Measurements from ENCODE around the gene MRPS18B. TPM values are rescaled to one million over a fixed set of nuclear protein-coding genes. Genes with fewer than 3 reads are reported as not detected.

The MRPS18B gene
- total and polyA plus RNA-seq, 2 of the 13 experiments (the other 11 are each of a cell fraction or from before 2014, with no cell fraction given): 125 to 131 TPM

DNA sequence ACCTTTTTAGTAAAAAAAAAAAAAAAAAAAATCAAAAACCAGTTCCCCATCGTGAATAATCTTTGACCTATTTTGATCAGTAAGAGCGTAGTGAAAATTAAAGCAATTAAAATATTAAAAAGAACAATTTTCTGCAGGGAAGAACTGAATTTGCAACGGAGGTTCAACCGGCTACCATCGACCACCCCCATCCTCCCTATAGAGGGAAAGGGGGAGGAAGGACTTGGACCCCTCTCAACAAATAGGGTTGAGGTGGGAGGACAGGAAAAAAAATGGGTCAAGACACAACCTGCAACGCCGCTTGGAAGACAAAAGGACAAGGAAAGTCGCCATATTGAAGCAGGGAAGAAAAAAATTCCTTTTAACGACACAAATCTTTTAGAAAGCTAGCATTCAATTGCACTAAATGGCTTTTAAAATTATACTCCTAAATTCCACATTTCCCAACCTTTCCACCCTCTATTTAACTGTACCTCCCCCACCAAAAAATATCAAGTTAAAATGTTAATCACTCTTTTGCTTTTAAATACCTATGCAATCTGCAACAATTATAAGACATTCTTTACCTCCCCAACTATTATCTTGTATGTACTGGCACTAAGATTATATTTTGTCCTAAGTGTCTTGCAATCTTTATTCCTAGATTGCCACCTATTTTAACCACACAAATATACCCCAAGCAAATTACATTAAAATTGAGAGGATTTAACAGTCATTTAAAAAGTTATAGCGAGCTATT is 2.3 kb upstream of the MRPS18B start (continued):
- TF ChIP-seq ETV6 (CRISPR knock-in tag; conservative IDR thresholded peaks at IDR 0.05) (no peak), CBX2 (IDR thresholded peaks at IDR 0.05; ENCODE audit: low read depth, low read length) (no peak), CBX2 (CRISPR knock-in tag; IDR thresholded peaks at IDR 0.05; ENCODE audit: low read depth) (no peak), FOXA3 (CRISPR knock-in tag; IDR thresholded peaks at IDR 0.05) (peak; percentile 3; the same call in 1 of the 2 replicates), ZNF615 (CRISPR knock-in tag; IDR thresholded peaks at IDR 0.05; ENCODE audit: borderline replicate concordance) (no peak), SRSF4 (IDR thresholded peaks at IDR 0.05; ENCODE audit: low read depth, low read length, poor library complexity, severe bottlenecking) (peak; percentile 97), THAP11 (CRISPR knock-in tag; IDR thresholded peaks at IDR 0.05) (peak; percentile 33), ZNF570 (CRISPR knock-in tag; IDR thresholded peaks at IDR 0.05; ENCODE audit: borderline replicate concordance) (0 out of 2 replicates have a peak, but pooled peaks have one; percentile 67), NFKB2 (CRISPR knock-in tag; IDR thresholded peaks at IDR 0.05; ENCODE audit: borderline replicate concordance) (no peak), TBX3 (IDR thresholded peaks at IDR 0.05; ENCODE audit: borderline replicate concordance) (peak; percentile 34; the same call in 1 of the 2 replicates), ZNF205 (CRISPR knock-in tag; IDR thresholded peaks at IDR 0.05) (0 out of 2 replicates have a peak, but pooled peaks have one; percentile 16), ZSCAN22 (CRISPR knock-in tag; IDR thresholded peaks at IDR 0.05) (no peak), CCDC6 (CRISPR knock-in tag; IDR thresholded peaks at IDR 0.05) (peak; percentile 66), MXD4 (CRISPR knock-in tag; IDR thresholded peaks at IDR 0.05) (peak; percentile 53; the same call in 1 of the 2 replicates), ZFX (CRISPR knock-in tag; IDR thresholded peaks at IDR 0.05; ENCODE audit: low read depth) (peak; percentile 3; the same call in 1 of the 2 replicates), KDM4B (CRISPR knock-in tag; IDR thresholded peaks at IDR 0.05) (no peak), IRF2 (CRISPR knock-in tag; IDR thresholded peaks at IDR 0.05) (no peak; the same call in 1 of the 2 replicates), ZNF362 (CRISPR knock-in tag; IDR thresholded peaks at IDR 0.05; ENCODE audit: borderline replicate concordance) (peak; percentile 78; the same call in 1 of the 2 replicates), STAT5B (CRISPR knock-in tag; IDR thresholded peaks at IDR 0.05) (0 out of 2 replicates have a peak, but pooled peaks have one; percentile 7), PCBP2 (optimal IDR thresholded peaks at IDR 0.05; ENCODE audit: low read depth, low read length, poor library complexity, severe bottlenecking) (peak; percentile 51), ZSCAN9 (CRISPR knock-in tag; IDR thresholded peaks at IDR 0.05; ENCODE audit: borderline replicate concordance) (0 out of 2 replicates have a peak, but pooled peaks have one; percentile 20), MIER3 (CRISPR knock-in tag; IDR thresholded peaks at IDR 0.05; ENCODE audit: borderline replicate concordance) (peak; percentile 76), MBD4 (IDR thresholded peaks at IDR 0.05; ENCODE audit: borderline replicate concordance, low read length) (peak; percentile 95), NR2F6 (IDR thresholded peaks at IDR 0.05) (0 out of 2 replicates have a peak, but pooled peaks have one; percentile 9), NR2F6 (CRISPR knock-in tag; IDR thresholded peaks at IDR 0.05) (no peak)
- TF ChIP-seq, protein P1, sequence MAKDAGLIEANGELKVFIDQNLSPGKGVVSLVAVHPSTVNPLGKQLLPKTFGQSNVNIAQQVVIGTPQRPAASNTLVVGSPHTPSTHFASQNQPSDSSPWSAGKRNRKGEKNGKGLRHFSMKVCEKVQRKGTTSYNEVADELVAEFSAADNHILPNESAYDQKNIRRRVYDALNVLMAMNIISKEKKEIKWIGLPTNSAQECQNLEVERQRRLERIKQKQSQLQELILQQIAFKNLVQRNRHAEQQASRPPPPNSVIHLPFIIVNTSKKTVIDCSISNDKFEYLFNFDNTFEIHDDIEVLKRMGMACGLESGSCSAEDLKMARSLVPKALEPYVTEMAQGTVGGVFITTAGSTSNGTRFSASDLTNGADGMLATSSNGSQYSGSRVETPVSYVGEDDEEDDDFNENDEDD (CRISPR knock-in tag; IDR thresholded peaks at IDR 0.05; ENCODE audit: borderline replicate concordance): peak; percentile 10; the same call in 1 of the 2 replicates
- TF ChIP-seq, protein P2, sequence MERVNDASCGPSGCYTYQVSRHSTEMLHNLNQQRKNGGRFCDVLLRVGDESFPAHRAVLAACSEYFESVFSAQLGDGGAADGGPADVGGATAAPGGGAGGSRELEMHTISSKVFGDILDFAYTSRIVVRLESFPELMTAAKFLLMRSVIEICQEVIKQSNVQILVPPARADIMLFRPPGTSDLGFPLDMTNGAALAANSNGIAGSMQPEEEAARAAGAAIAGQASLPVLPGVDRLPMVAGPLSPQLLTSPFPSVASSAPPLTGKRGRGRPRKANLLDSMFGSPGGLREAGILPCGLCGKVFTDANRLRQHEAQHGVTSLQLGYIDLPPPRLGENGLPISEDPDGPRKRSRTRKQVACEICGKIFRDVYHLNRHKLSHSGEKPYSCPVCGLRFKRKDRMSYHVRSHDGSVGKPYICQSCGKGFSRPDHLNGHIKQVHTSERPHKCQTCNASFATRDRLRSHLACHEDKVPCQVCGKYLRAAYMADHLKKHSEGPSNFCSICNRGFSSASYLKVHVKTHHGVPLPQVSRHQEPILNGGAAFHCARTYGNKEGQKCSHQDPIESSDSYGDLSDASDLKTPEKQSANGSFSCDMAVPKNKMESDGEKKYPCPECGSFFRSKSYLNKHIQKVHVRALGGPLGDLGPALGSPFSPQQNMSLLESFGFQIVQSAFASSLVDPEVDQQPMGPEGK (CRISPR knock-in tag; IDR thresholded peaks at IDR 0.05): peak; percentile 46

All from HepG2 (cell line).